ENCODE data around the gene TMEM129. TPM values are rescaled to one million over a fixed set of nuclear protein-coding genes. Genes with fewer than 3 reads are reported as not detected.
A peak's percentile ranks its signal among the peaks of the same experiment; 100 is the strongest.

The TMEM129 gene
- total RNA-seq, 4 donors from 2014 or later = 64.8 to 138 (median 106) TPM

DNA sequence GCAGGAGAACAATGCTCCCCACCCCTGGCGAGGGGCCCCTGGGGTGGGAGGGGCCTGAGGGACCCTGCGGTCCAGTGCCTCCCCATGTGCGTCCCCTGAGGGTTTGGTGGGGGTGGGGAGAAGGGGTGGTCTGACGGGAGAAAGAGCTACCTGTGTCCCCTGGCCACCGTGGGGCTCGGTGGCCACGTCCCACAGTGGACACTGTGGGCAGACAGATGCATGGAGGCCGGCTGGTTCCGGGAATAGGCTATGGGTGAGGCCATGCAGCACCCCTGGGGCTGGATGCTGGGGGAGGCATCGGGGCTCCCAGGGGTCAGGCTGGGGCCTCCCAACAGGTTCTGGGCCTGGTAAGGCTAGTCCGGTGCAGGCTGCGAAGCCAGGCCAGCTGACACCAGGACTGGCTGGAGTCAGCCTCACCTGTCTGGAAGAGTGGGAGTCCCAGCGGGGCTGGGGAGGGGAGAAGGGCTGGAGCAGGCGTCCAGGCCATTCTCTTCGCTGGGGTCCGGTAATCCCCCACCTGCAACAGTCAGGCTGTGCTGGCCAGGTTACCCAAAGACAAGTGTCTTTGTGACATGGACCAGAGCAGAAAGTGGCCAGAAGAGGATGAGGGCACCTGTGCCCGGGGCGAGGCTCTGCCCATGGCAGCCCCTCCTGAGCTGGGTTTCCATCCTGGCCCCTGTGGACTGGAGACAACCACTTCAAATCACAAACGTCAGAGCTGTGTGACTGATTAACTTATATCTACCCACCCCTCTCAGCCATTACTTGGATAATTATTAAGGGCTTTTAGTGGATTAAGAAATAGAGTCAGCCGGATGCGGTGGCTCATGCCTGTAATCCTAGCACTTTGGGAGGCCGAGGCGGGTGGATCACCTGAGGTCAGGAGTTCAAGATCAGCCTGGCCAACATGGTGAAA, 35.6 kb downstream of the TMEM129 start:
- 82 to 84% methylated on average over 10 to 21 of the region's 23 CpGs for WGBS, 2 donors
- H3K4me1 ChIP-seq = peaks cover 0 to 13% of the 10 kb centered on the region in 2 donors
- no peak overlapping the region for H3K4me3 ChIP-seq (replicated peaks in 1 of 3)
- no peak overlapping the region for H3K27ac ChIP-seq
- H3K9me3 ChIP-seq = no peaks in the 10 kb centered on the region
- intact Hi-C loops (cut with DNase I) = no loop called here
- DNase-seq = no peak
- H3K27me3 ChIP-seq = no peaks in the 10 kb centered on the region
- H3K36me3 ChIP-seq = no peaks in the 10 kb centered on the region
- TF ChIP-seq POLR2A (IDR thresholded peaks at IDR 0.05) = no peak
- no peak for TF ChIP-seq CTCF (IDR thresholded peaks at IDR 0.05)

GRCh38 chr4:1684506-1685234, 36.5 kb downstream of the TMEM129 start:
- peaks cover 0 to 13% of the 10 kb centered on the region in 2 donors for H3K4me1 ChIP-seq
- H3K27me3 ChIP-seq = no peaks in the 10 kb centered on the region
- no peaks in the 10 kb centered on the region for H3K9me3 ChIP-seq
- no peak for TF ChIP-seq CTCF (IDR thresholded peaks at IDR 0.05)
- TF ChIP-seq POLR2A (IDR thresholded peaks at IDR 0.05) = no peak
- WGBS, 2 donors = 8 to 88% methylated on average over 8 to 30 of the region's 66 CpGs
- intact Hi-C loops (cut with DNase I) = no loop called here
- peak overlapping the region; percentile 47 to 75 (median 74) for H3K27ac ChIP-seq
- H3K36me3 ChIP-seq = no peaks in the 10 kb centered on the region
- peak overlapping the region in 1 of 3 donors; percentile 59 for H3K4me3 ChIP-seq (replicated peaks in 1 of 3)
- no peak for DNase-seq

DNA sequence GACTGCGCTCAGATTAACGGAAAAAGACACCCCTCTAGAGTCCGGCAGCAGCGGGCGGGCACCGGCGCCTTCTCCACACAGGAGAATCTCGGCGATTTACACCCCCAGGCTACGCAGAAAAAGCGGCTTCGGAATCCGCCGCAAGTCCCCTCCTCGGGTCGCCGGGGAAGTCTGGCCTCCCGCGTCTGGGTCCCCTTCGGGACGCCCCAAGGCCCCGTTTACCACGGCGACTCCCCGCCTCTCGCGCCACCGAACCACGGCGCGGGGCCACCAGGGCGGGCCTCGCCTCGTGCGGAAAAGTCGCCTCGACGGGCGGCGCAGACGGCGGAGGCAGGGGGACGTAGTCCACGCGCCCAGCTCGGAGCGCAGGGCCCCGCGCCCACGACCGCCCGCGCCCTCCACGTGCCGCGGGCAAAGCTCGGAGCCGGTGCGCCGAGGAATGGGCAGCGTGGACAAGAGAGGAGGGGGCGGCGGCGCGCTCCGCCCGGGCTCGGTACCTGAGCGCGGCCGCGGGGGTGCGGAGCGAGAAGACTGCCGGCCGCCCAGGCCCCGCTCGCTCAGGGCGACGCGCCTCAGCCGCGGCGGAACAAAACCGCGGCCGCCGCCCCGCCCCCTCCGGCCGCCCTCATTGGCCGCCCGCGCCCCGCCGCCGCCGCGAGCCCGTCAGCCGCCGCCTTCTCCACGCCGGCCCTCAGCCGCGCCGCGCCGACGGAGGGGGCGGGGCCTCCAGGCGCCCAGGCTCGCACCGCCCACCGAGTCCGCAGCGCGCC, 37.2 kb downstream of the TMEM129 start, which contains the start of gene FAM53A:
Gene FAM53A, minus strand, starts transcription at position 578 of the 770 bp plus-strand sequence. CDS start 15,572 bp downstream, outside the sequence.
- Histone ChIP-seq H3K27ac (peak within 1 kb of the TSS; percentile 75 to 92 (median 84)), H3K4me3 (replicated peaks in 1 of 3) (peak within 1 kb of the TSS in 2 of 3 donors; percentile 43 to 74), H3K4me1 (peaks cover 0 to 13% of the 10 kb centered on the region in 2 donors), H3K27me3 (no peaks in the 10 kb centered on the region), H3K9me3 (no peaks in the 10 kb centered on the region), H3K36me3 (no peaks in the 10 kb centered on the region)
- DNase-seq = peak; percentile 94
- WGBS, 2 donors = 0 to 1% methylated on average over 1 to 24 of the region's 118 CpGs
- intact Hi-C loops (cut with DNase I) = no loop called here
- peak in 1 of 2 donors; percentile 72 for TF ChIP-seq POLR2A (IDR thresholded peaks at IDR 0.05)
- TF ChIP-seq CTCF (IDR thresholded peaks at IDR 0.05) = peak in 1 of 6 experiments; percentile 7

- intact Hi-C loops (cut with DNase I) = no loop called here
- peak overlapping the region; percentile 61 to 92 (median 84) for H3K27ac ChIP-seq
- no peaks in the 10 kb centered on the region for H3K9me3 ChIP-seq
- H3K36me3 ChIP-seq = no peaks in the 10 kb centered on the region
- no peaks in the 10 kb centered on the region for H3K27me3 ChIP-seq
- peaks cover 0 to 13% of the 10 kb centered on the region in 2 donors for H3K4me1 ChIP-seq
- TF ChIP-seq POLR2A (IDR thresholded peaks at IDR 0.05) (peak in 1 of 2 donors; percentile 25), CTCF (IDR thresholded peaks at IDR 0.05) (no peak)
- H3K4me3 ChIP-seq (replicated peaks in 1 of 3) = peak overlapping the region in 2 of 3 donors; percentile 43 to 74
- peak; percentile 75 to 78 for DNase-seq
- 2 to 4% methylated on average over 13 of the region's 13 CpGs for WGBS, 2 donors
Observed at GRCh38 chr4:1683261-1683735, 37.8 kb downstream of the TMEM129 start.
